Cortex of kidney (tissue), 1 donor: ENCODE results near the gene GPM6B.
A peak's percentile ranks its signal among the peaks of the same experiment; 100 is the strongest.
"Not testable (repeated sequence)": the region's sequence is repeated elsewhere in the genome, so short reads cannot be mapped to it uniquely, and the experiment has no call there.

ENCODE experiments used
- DNase-seq: peaks from one replicate; lab custom pipeline; 2025; lab: John Stamatoyannopoulos, UW

The GPM6B gene

DNA sequence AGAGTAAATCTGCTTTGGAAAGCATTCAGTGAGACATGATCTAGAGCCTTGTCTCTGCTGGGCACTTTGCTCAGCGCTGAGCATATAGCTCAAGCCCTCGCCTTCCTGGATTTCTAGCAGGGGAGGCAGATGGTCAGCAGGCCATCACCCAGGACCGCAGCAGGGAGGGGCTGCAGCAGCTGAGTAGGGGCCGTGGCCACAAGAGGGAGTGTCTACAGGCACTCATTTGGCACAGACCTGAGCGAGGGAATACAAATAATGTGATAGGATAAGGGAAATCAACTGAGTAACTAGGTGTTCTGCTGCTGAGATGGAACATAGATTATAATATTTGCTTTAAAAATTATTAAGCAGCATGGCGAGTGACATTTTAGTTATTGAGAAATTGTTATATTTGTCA is 52.1 kb downstream of the GPM6B start:
- no peak for DNase-seq

GRCh38 chrX:13764281-13764680 is 52.6 kb downstream of the GPM6B start:
- DNase-seq = no peak

DNA sequence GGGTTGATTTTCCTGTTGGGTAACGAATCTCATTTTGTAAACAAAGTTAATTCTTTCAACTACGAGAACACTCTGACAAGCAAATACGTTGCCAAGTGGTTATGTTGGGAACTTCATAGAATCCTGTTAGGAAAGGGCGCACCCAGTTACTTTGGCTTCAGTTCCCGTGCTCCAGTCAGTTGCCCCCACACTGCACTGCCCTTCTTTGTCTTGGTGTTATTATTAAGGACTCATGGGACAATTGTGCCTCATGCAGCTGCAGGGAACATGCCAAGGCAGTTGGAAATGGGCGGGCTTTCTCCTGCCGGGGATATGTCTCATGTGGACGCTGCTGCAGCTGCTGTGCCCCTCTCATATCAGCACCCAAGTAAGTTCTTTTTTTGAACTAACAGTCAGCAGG is 53.4 kb downstream of the GPM6B start:
- DNase-seq = no peak

DNA sequence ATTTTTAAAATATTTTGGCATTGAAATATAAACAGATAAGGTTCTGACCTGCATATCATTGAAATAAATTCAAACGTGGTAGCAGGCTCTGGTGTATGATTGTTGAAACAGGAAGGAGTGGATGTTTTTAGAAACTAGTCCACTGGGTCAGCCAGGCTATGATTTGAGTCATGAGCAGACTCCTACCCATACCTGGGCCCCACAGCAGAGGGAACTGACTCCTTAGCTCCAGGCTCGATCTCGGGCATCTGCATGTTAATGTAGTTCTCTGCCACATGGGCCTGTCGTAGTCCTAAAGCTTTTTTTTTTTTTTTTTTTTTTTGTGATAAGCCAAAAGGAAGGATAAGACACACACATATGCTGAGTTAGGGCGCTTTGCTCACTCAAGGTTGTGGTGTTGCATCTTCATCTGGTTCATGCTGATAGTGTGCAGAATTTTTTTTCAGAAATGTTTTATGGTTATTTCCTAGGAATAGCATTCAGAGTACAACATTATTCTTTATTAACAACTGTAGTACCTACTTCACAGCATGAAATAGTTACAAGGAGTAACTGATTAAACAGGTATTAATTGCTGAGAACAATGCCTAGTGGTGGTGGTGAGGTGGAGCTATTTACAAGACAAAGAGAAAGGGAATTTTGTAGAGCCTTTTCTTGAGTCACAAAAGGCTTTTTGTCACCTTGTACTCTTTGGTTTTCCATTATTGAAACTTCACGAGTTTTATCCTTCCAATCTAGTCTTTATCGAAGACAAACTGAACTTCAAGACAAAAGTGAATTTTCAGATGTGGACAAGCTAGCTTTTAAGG is 55.1 kb downstream of the GPM6B start:
- no peak for DNase-seq

GRCh38 chrX:13760426-13760825 is 56.5 kb downstream of the GPM6B start:
- DNase-seq = no peak

GRCh38 chrX:13759152-13759718 is 57.7 kb downstream of the GPM6B start:
- DNase-seq = no peak

- DNase-seq = no peak
Measured at GRCh38 chrX:13756381-13756780, 60.5 kb downstream of the GPM6B start.

DNA sequence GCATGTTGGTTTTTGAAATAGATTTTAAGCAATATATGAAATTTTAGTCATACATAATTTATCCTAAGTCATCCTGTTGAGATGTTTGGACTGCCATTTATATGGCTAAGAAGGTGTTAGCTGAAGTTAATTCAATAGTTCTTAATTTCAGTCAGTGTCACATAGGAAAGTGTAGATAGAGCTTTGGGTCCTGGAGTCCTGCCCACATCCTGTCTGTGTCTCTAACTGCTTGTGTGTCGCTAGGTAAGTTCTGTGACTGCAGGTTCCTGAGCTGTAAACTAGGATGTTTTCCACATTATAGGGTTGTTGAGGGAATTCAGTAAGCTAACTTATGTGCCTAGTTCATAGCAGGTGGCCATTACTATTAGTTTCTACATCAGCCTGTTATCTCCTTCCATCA is 61.6 kb downstream of the GPM6B start:
- no peak for DNase-seq

GRCh38 chrX:13754765-13755164 is 62.1 kb downstream of the GPM6B start:
- DNase-seq = no peak

DNA sequence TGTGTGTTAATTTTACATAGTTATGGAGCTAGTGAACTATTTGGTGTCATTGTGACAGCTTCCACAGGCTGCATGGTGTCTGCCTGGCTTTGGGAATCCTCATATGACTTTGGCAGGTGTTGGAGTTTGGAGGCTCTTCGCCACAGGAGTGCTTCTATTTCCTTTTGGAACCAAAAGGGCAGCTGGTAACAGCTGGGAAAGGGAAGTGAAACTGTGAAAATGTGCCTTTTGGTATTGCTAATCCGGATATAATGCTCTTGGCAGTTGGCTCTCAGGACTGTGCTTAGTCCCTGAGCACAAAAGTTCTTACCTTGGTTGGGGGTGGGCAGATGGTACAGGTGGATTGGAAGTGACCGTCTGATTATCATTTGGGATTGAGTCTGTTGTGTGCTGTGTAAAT is 64.2 kb downstream of the GPM6B start:
- no peak for DNase-seq

GRCh38 chrX:13752141-13752540 is 64.8 kb downstream of the GPM6B start:
- DNase-seq = no peak

DNA sequence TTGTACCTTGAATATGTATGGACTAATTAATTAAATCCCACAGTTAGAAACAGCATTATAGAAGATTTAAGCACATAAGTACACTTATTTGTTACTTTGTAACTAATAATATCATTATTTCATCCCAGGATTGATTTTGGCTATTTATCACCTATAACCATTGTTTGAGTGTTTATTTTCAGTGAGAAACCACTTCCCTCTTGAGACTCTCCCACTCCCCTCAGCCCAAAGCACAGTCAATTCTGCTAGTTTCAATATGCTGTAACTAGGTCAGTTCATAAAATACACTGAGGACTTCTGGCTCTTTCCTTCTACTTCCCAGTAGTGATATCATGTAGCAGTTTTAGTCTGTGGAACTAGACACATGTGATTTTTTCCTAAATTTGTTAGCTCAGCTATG is 66.1 kb downstream of the GPM6B start:
- DNase-seq = no peak

- no peak for DNase-seq
Measured at GRCh38 chrX:13750204-13750603, 66.7 kb downstream of the GPM6B start.

- no peak for DNase-seq
Measured at GRCh38 chrX:13748486-13748885, 68.4 kb downstream of the GPM6B start.

GRCh38 chrX:13747836-13748235 is 69.1 kb downstream of the GPM6B start:
- no peak for DNase-seq

DNA sequence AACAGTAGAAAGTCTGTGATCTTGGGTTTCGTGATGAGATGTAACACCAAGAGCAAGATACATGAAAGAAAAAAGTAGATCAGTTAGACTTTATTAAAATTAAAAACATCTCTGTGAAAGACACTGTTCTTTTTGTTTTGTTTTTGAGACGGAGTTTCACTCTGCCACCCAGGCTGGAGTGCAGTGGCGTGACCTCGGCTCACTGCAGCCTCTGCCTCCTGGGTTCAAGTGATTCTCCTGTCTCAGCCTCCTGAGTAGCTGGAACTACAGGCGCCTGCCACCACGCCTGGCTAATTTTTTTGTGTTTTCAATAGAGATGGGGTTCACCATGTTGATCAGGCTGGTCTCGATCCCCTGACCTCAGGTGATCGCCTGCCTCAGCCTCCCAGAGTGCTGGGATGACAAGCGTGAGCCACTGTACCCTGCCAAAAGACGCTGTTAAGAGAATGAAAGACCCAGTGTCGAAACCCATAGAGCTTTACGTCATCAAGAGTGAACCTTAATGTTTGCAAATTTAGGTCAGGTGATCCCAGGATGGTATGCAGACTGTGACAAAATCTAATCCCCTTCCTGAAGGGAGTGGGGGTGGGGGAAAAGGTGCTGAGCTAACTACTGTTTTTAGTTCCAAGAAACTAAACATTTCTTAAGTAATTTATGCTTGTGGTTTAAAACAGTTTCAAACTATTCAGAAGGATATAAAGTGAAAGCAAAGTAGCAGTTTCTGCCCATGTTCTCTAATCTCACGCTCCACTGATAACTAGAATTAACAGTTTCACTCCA is 74.3 kb downstream of the GPM6B start:
- no peak for DNase-seq

- no peak for DNase-seq
Measured at GRCh38 chrX:13741695-13742094, 75.2 kb downstream of the GPM6B start.

- peak; percentile 22 for DNase-seq
Measured at GRCh38 chrX:13734278-13735172, 82.4 kb downstream of the GPM6B start, which contains the start of the genes OFD1 and TRAPPC2. OFD1 (plus strand) TSS chrX:13734748; CDS start chrX:13735072, 324 bp downstream. TRAPPC2 (minus strand) TSS chrX:13734620; CDS start chrX:13719963, 14,657 bp downstream.

GRCh38 chrX:13733506-13733905 is 83.4 kb downstream of the GPM6B start:
- DNase-seq = no peak

GRCh38 chrX:13732246-13733067 is 84.4 kb downstream of the GPM6B start:
- DNase-seq = no peak

DNA sequence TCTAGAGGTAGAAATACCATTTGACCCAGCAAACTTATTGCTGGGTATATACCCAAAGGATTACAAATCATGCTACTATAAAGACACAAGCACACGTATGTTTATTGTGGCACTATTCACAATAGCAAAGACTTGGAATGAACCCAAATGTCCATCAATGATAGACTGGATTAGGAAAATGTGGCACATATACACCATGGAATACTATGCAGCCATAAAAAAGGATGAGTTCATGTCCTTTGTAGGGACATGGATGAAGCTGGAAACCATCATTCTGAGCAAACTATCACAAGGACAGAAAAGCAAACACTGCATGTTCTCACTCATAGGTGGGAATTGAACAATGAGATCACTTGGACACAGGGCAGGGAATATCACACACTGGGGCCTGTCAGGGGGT is 86.4 kb downstream of the GPM6B start:
- not testable (repeated sequence) for DNase-seq
